HG03175 (cell line): ENCODE results near the gene LIN52.

Experiments used
- ATAC-seq: cut with Tn5 transposase; IDR thresholded peaks from one replicate; pipeline ENCODE4 v1.9.1; 2021; ENCODE audit warnings: mild to moderate bottlenecking, moderate library complexity; ENCODE audit not compliant: unreplicated experiment

LIN52 gene

GRCh38 chr14:74179856-74180255, 95.1 kb downstream of the LIN52 start:
- ATAC-seq: no peak

- ATAC-seq: no peak
Measured at GRCh38 chr14:74190927-74191575, 106.3 kb downstream of the LIN52 start.

GRCh38 chr14:74194506-74195274, 109.9 kb downstream of the LIN52 start:
- ATAC-seq: no peak

GRCh38 chr14:74195623-74196022, 110.9 kb downstream of the LIN52 start:
- ATAC-seq: no peak

GRCh38 chr14:74198441-74199234, 113.9 kb downstream of the LIN52 start:
- ATAC-seq: no peak

GRCh38 chr14:74202113-74202512, 117.4 kb downstream of the LIN52 start:
- no peak for ATAC-seq

GRCh38 chr14:74203639-74204038, 118.9 kb downstream of the LIN52 start:
- no peak for ATAC-seq

- no peak for ATAC-seq
Measured at GRCh38 chr14:74204491-74204890, 119.7 kb downstream of the LIN52 start.

- ATAC-seq: no peak
Measured at GRCh38 chr14:74205882-74206281, 121.1 kb downstream of the LIN52 start.

GRCh38 chr14:74207943-74208342, 123.2 kb downstream of the LIN52 start:
- ATAC-seq: no peak

- no peak for ATAC-seq
Measured at GRCh38 chr14:74208642-74209041, 123.9 kb downstream of the LIN52 start.

GRCh38 chr14:74211945-74212580, 127.3 kb downstream of the LIN52 start:
- no peak for ATAC-seq

- no peak for ATAC-seq
Measured at GRCh38 chr14:74213907-74214803, 129.4 kb downstream of the LIN52 start.

GRCh38 chr14:74216671-74217070, 131.9 kb downstream of the LIN52 start:
- no peak for ATAC-seq

GRCh38 chr14:74217672-74218448, 133.1 kb downstream of the LIN52 start:
- ATAC-seq: no peak

GRCh38 chr14:74218462-74218861, 133.7 kb downstream of the LIN52 start:
- ATAC-seq: no peak

GRCh38 chr14:74219277-74220205, 134.8 kb downstream of the LIN52 start:
- no peak for ATAC-seq

- ATAC-seq: no peak
Measured at GRCh38 chr14:74220991-74221390, 136.2 kb downstream of the LIN52 start.
